Activated CD8-positive, alpha-beta memory T cell treated with anti-CD3 and anti-CD28 coated beads, Interleukin-2, amount 10 ng/mL, durations not matched to agents 7 days and 5 days (primary cell): ENCODE results near the gene CRIM1. TPM values are rescaled to one million over a fixed set of nuclear protein-coding genes. Genes with fewer than 3 reads are reported as not detected.

Experiments used
- ATAC-seq: fragments of 150-1000 bp; cut with Tn5 transposase; one replicate; pipeline ENCODE4 v1.10.0; 2021; ENCODE audit warnings: moderate library complexity
- CTCF ChIA-PET: fragments of 350-600 bp; sonication (Branson Sonifier 250); formaldehyde crosslinking; loops from one replicate; lab custom pipeline; 2021; ENCODE audit warnings: antibody characterized with exemption; lab: Charles Lee
- DNase-seq: peaks from one replicate; pipeline ENCODE4 v3.0.0-alpha.2; 2020
- H3K27ac Mint-ChIP-seq: one replicate; pipeline ENCODE4 v1.8.0; 2021; ENCODE audit warnings: mild to moderate bottlenecking, mixed read lengths
- H3K27me3 Mint-ChIP-seq: one replicate; pipeline ENCODE4 v1.8.0; 2021; ENCODE audit warnings: mixed read lengths
- H3K36me3 Mint-ChIP-seq: one replicate; pipeline ENCODE4 v1.8.0; 2021; ENCODE audit warnings: mild to moderate bottlenecking, mixed read lengths
- H3K4me1 Mint-ChIP-seq: one replicate; pipeline ENCODE4 v1.8.0; 2021; ENCODE audit warnings: mixed read lengths
- H3K4me3 Mint-ChIP-seq: one replicate; pipeline ENCODE4 v1.8.0; 2021; ENCODE audit warnings: mild to moderate bottlenecking, moderate library complexity, mixed read lengths
- H3K9me3 Mint-ChIP-seq: one replicate; pipeline ENCODE4 v1.8.0; 2022; ENCODE audit warnings: low read depth, mixed read lengths
- total RNA-seq, 2 experiments: library from RNA; stranded (reverse); gene quantifications; one replicate each; pipeline ENCODE4 v1.2.3, GENCODE V29; 2021

The CRIM1 gene
- total RNA-seq, 2 experiments from 2014 or later: 12.6 to 17.6 TPM

DNA sequence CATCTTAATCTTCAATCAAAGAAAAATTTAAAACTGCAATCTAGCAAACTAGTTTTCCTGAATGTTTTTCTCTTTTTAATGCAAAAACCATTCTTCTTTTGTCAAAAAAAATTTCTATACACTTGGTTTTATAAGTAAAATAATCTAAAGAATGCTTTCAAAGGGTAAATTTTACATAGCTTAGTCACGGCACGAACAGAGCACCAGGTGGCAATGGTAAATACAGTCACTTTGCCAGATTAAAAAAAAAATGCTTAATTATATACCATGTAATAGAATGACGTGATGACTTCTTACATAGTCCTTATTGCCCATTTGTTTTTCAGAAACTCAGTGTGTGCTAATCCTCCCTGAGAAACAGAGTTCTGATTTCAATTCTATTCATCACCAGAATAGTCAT is 232.0 kb downstream of the CRIM1 start:
- CTCF ChIA-PET: no interaction called here
- ATAC-seq (no peak), DNase-seq (no peak)
- H3K4me1 Mint-ChIP-seq: no peaks in the 10 kb centered on the region
- H3K4me3 Mint-ChIP-seq: no peak overlapping the region
- H3K27ac Mint-ChIP-seq: no peak overlapping the region
- H3K27me3 Mint-ChIP-seq: no peaks in the 10 kb centered on the region
- H3K36me3 Mint-ChIP-seq: peaks cover 40% of the 10 kb centered on the region
- H3K9me3 Mint-ChIP-seq: no peaks in the 10 kb centered on the region

DNA sequence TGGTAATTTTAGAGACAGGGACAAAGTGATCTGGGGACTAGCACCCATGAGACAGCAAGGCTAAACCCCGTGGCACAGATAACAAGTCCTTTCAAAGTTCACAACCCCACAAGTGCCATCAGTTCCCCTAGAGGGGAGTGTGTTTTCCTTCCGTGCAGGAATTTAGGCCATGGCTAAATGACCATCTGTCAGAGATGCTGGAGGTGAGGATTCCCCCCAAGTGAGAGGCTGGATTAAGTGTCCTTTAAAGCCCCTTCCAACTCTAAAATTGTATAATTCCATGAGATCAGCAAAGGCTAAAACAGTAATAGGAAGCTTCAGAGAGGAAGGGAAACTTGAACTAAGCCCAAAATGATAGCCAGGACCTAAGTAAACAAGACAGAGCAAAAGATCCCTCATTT is 233.7 kb downstream of the CRIM1 start:
- Mint-ChIP-seq H3K27ac (no peak overlapping the region), H3K27me3 (no peaks in the 10 kb centered on the region), H3K9me3 (no peaks in the 10 kb centered on the region), H3K4me3 (no peak overlapping the region), H3K4me1 (no peaks in the 10 kb centered on the region), H3K36me3 (peaks cover 28% of the 10 kb centered on the region)
- CTCF ChIA-PET: no interaction called here
- DNase-seq (no peak), ATAC-seq (no peak)

DNA sequence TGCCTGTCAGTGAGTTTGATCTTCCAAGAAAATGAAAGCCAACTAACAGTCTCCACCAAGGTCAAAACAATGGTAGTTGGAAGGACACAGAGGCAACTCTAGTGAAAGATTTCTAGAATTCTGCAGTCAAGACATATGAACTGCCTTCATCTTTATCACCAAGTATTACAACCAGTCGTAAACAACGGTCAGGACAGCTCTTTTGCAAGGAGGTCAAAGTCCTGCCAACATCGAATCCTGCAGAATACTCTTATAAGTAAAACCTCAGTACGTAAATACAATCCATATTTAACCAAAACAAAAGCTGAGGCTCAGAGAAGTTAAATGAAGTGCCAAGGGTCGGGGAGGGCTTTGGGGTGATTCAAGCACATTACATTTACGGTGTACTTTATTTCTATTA is 239.3 kb downstream of the CRIM1 start:
- CTCF ChIA-PET: no interaction called here

DNA sequence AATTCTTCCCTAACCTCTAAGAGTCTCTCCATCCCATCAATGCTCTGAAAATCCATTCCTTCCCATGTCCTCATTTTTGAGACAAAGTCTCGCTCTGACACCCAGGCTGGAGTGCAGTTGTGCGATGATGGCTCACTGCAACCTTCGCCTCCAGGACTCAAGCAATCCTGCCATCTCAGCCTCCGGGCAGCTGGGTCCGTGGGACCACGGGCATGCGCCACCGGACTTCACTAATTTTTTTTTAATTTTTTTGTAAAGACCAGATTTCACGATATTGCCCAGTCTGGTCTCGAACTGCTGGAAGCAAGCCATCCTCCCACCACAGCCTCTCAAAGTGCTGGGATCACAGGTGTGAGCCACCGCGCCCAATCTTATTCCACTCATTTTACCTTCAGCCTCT is 240.8 kb downstream of the CRIM1 start:
- Mint-ChIP-seq H3K27ac (no peak overlapping the region), H3K27me3 (no peaks in the 10 kb centered on the region), H3K4me1 (peaks cover 16% of the 10 kb centered on the region), H3K4me3 (peak overlapping the region; percentile 82), H3K36me3 (peaks cover 1% of the 10 kb centered on the region), H3K9me3 (no peaks in the 10 kb centered on the region)
- CTCF ChIA-PET: no interaction called here
- ATAC-seq (no peak), DNase-seq (no peak)

More for the DNA sequence above, 239.3 kb downstream of the CRIM1 start:
- H3K36me3 Mint-ChIP-seq: peaks cover 5% of the 10 kb centered on the region
- no peaks in the 10 kb centered on the region for H3K27me3 Mint-ChIP-seq
- H3K4me1 Mint-ChIP-seq: peaks cover 16% of the 10 kb centered on the region
- H3K9me3 Mint-ChIP-seq: no peaks in the 10 kb centered on the region
- no peak overlapping the region for H3K27ac Mint-ChIP-seq
- ATAC-seq: no peak
- DNase-seq: no peak
- no peak overlapping the region for H3K4me3 Mint-ChIP-seq

DNA sequence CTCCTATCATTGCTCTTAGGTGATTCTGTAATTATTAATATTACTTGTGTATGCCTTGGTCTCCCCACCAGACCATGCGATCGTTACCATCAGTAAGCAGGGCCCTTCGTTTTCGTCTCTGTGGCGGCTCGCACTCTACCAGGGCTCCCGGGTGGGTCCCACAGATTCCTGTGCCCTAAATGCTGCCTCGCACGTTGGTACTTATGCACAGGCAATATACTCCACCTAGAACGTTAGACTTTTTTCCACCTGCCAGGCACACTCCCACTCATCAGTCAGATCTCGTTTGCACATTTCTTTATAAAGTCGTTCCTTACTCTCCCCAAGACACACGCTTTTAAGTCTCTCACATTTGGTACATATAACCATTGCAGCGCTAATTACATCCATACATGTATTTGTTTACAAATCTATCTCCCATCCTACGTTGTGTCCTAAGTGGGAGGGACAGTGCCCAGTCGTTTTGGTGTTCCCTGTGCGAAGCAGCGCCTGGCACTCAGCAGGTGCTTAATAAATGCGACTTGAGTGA is 241.5 kb downstream of the CRIM1 start:
- CTCF ChIA-PET: no interaction called here
- H3K36me3 Mint-ChIP-seq: peaks cover 1% of the 10 kb centered on the region
- no peak for ATAC-seq
- no peak for DNase-seq
- H3K27ac Mint-ChIP-seq: peak overlapping the region; percentile 88
- peak overlapping the region; percentile 82 for H3K4me3 Mint-ChIP-seq
- H3K9me3 Mint-ChIP-seq: no peaks in the 10 kb centered on the region
- H3K4me1 Mint-ChIP-seq: peaks cover 16% of the 10 kb centered on the region
- H3K27me3 Mint-ChIP-seq: no peaks in the 10 kb centered on the region

DNA sequence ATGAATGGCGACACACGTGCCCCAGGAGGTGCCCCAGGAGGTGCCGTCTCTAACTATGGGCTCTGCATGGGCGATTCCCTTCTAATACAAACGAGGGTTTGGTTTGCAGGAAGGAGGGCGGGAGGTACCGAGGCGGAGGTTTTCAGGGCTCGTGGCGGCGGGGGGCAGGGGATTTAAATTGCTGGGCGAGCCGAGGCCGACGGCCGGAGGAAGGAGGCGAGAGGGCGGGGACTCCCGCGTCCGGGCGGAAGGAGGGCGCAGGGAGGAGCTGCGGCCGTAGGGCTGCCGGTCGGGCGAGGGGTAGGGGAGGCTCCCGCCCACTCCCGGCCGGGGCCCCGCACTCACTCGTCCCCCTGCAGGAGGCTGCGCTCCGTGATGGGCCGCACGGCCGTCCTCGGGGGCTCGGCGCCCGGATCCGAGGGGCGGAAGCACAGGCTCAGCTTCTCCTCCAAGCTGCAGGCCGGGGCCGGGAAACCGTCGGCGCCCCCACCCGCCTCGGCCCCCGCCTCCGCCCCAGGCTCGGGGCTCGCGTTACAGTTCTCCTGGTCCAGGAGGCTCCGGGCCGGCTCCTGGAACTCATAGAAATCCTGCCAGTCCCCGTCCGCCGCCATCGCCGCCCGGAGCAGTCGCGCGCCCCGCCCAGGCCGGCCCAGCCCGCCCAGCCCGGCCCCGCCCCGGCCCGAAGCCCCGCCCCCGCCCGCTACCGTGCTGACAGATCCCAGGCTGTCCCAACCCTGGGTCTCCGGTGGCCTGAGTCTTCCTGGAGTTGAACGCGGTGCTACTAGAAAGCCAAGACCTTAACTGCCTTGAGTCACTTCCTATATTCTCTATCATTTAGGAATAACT is 242.2 kb downstream of the CRIM1 start, which contains the start of gene FEZ2:
FEZ2 (minus strand) TSS at position 637 of the 846 bp plus-strand sequence; CDS start at position 611, 26 bp downstream.
- peaks cover 1% of the 10 kb centered on the region for H3K36me3 Mint-ChIP-seq
- DNase-seq (peak; percentile 81), ATAC-seq (peak; percentile 98)
- CTCF ChIA-PET: no interaction called here
- no peaks in the 10 kb centered on the region for H3K9me3 Mint-ChIP-seq
- peaks cover 16% of the 10 kb centered on the region for H3K4me1 Mint-ChIP-seq
- H3K4me3 Mint-ChIP-seq: peak within 1 kb of the TSS; percentile 82
- peak within 1 kb of the TSS; percentile 88 for H3K27ac Mint-ChIP-seq
- no peaks in the 10 kb centered on the region for H3K27me3 Mint-ChIP-seq

Other genes starting within 250 kb of the CRIM1 start
- gene FEZ2, start 242.4 kb downstream of the CRIM1 start, total RNA-seq: 10 to 100 TPM in 1 of 2 experiments, 1 to 10 TPM in 1; 9.9 to 13.3 TPM